Fibroblast of the aortic adventitia (primary cell): ENCODE results near the gene ADAMTSL1. TPM values are rescaled to one million over a fixed set of nuclear protein-coding genes. Genes with fewer than 3 reads are reported as not detected.

Source experiments
- DNase-seq: peaks from one replicate; pipeline ENCODE4 v3.0.0-alpha.2; 2010; ENCODE audit warnings: low read depth
- H3K4me3 ChIP-seq: 2 replicates; pipeline ENCODE4 v1.5.1; 2011; ENCODE audit warnings: low read depth, mild to moderate bottlenecking, control low read depth, low read length, moderate library complexity
- total RNA-seq: library from RNA; depleted of rRNA; stranded (reverse); fragments of >200 nt; gene quantifications from 2 replicates; pipeline ENCODE4 v1.2.3, GENCODE V29; 2012; ENCODE audit warnings: low replicate concordance
- TF ChIP-seq, protein P1 (sequence below): IDR thresholded peaks from 2 replicates; pipeline ENCODE4 v1.5.1; 2011; ENCODE audit warnings: mild to moderate bottlenecking, low read length, control low read depth, inconsistent platforms; ENCODE audit not compliant: insufficient read depth

The ADAMTSL1 gene, protein sequence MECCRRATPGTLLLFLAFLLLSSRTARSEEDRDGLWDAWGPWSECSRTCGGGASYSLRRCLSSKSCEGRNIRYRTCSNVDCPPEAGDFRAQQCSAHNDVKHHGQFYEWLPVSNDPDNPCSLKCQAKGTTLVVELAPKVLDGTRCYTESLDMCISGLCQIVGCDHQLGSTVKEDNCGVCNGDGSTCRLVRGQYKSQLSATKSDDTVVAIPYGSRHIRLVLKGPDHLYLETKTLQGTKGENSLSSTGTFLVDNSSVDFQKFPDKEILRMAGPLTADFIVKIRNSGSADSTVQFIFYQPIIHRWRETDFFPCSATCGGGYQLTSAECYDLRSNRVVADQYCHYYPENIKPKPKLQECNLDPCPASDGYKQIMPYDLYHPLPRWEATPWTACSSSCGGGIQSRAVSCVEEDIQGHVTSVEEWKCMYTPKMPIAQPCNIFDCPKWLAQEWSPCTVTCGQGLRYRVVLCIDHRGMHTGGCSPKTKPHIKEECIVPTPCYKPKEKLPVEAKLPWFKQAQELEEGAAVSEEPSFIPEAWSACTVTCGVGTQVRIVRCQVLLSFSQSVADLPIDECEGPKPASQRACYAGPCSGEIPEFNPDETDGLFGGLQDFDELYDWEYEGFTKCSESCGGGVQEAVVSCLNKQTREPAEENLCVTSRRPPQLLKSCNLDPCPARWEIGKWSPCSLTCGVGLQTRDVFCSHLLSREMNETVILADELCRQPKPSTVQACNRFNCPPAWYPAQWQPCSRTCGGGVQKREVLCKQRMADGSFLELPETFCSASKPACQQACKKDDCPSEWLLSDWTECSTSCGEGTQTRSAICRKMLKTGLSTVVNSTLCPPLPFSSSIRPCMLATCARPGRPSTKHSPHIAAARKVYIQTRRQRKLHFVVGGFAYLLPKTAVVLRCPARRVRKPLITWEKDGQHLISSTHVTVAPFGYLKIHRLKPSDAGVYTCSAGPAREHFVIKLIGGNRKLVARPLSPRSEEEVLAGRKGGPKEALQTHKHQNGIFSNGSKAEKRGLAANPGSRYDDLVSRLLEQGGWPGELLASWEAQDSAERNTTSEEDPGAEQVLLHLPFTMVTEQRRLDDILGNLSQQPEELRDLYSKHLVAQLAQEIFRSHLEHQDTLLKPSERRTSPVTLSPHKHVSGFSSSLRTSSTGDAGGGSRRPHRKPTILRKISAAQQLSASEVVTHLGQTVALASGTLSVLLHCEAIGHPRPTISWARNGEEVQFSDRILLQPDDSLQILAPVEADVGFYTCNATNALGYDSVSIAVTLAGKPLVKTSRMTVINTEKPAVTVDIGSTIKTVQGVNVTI (N-terminal part only)
- total RNA-seq: 41.8 and 179 TPM in 2 replicates

DNA sequence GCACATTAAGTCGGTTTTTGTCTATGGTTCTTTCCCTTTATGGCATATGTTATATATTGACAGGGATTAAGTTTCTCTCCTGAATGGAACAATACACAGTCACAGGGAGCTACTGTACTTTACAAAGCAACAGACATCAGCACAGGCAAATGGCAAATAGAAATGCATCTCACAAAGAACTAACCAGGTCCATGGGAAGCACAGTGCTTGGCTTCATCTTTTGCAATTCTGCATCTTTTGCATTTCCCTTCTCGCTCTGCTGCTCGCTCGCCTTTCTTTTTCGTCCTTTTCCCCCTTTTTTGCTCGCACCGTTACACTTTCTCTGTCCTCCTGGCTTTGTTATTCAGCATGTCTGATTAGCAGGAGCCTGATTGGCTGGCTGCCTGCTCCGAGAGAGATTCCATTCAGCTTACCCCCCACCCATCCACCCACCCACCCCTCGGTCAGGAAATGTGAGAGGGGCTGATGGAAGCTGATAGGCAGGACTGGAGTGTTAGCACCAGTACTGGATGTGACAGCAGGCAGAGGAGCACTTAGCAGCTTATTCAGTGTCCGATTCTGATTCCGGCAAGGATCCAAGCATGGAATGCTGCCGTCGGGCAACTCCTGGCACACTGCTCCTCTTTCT is at the start of gene ADAMTSL1:
ADAMTSL1 (plus strand) TSS at position 502 of the 628 bp plus-strand sequence; CDS start at position 582, 80 bp downstream.
- DNase-seq: peak; percentile 84
- TF ChIP-seq, protein P1, sequence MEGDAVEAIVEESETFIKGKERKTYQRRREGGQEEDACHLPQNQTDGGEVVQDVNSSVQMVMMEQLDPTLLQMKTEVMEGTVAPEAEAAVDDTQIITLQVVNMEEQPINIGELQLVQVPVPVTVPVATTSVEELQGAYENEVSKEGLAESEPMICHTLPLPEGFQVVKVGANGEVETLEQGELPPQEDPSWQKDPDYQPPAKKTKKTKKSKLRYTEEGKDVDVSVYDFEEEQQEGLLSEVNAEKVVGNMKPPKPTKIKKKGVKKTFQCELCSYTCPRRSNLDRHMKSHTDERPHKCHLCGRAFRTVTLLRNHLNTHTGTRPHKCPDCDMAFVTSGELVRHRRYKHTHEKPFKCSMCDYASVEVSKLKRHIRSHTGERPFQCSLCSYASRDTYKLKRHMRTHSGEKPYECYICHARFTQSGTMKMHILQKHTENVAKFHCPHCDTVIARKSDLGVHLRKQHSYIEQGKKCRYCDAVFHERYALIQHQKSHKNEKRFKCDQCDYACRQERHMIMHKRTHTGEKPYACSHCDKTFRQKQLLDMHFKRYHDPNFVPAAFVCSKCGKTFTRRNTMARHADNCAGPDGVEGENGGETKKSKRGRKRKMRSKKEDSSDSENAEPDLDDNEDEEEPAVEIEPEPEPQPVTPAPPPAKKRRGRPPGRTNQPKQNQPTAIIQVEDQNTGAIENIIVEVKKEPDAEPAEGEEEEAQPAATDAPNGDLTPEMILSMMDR: no peak
- peak within 1 kb of the TSS; percentile 84 for H3K4me3 ChIP-seq

DNA sequence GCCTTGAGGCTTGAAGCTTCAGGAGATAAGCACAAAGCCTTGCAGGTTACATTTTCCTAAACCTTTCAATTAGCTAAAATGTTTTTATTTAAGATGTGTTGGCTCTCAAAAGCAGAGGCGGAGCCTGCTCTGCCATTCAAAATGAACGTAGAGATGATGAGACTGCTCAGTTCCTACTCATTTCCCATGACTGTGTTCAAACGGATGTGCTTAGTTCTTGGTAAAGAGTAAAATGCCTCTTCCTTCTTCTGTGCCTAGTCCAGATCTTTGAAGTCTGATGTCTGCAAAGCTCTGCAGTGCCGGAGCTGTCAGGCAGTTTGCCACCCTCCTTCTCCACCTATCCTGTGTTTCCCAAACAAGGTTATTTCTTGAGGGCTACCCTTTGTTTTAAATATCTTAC is 46.3 kb upstream of the ADAMTSL1 start:
- no peak for DNase-seq
- no peak overlapping the region for H3K4me3 ChIP-seq
- TF ChIP-seq, protein P1: no peak

DNA sequence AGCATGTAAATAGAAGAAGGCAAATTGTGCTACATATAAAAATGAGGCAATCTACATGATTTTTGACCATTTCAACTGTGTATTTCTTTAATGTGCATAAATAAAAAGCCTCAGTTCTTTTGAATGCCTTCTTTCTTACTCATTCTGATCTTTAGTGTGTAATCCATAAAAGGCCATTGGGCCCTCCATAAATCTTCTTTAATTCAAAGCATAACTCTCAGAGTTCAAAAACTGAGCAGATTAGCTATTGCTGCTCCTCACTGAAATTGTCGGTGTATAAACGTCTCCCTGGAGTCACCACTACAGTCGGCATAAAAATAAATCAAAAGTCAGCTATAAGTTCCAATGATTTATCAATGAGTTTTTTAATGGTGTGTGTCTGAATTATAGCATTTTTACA is 45.3 kb upstream of the ADAMTSL1 start:
- no peak for DNase-seq
- H3K4me3 ChIP-seq: no peak overlapping the region
- TF ChIP-seq, protein P1: no peak

DNA sequence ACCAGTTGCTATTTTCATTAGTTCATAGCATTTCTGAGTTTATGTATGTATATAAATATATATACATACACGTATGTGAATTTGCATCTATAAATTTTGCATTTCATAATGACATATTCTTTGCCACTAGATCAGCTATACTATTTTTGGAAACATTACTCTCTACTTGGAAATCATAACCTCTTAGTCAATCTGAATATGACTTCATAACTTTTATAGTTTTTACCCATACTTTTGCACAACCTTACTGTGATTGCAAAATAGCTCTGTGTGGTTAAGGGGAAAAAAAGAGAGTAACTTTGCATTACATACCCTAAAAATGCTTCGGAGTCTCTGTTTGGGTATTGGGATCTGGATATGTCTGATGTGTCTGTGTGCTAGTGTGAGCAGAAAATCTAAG is 44.9 kb upstream of the ADAMTSL1 start:
- TF ChIP-seq, protein P1: no peak
- peak; percentile 64 for DNase-seq
- no peak overlapping the region for H3K4me3 ChIP-seq

DNA sequence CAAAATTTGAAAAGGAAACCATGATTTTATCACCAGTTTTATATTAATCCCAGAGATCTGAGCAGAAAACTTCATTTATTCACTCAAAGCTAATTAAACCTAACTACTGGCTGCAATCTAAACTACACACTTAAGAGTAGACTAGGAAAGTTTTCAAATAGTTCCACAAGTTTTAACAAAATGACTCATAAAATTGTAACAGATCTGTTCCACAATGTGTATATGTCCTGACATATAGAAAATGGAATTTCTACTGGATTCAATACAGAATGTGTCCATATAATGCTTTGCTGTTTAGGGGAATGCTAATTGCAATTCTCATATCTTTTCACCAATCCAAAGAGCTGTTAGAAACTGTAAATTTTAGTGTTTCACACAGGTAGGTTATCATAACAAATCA is 40.3 kb upstream of the ADAMTSL1 start:
- no peak overlapping the region for H3K4me3 ChIP-seq
- TF ChIP-seq, protein P1: no peak
- DNase-seq: no peak
